ENCODE results near the gene NLRC3.
"Not testable (repeated sequence)": the region's sequence is repeated elsewhere in the genome, so short reads cannot be mapped to it uniquely, and the experiment has no call there.

The NLRC3 gene

GRCh38 chr16:3529175-3529574 is 48.0 kb downstream of the NLRC3 start:
- ATAC-seq: no peak
- TF ChIP-seq ARNTL (CRISPR knock-in tag; IDR thresholded peaks at IDR 0.05; ENCODE audit: borderline replicate concordance, low read depth) (no peak), TCF4 (CRISPR knock-in tag; IDR thresholded peaks at IDR 0.05; ENCODE audit: borderline replicate concordance) (no peak), PATZ1 (CRISPR knock-in tag; IDR thresholded peaks at IDR 0.05; ENCODE audit: borderline replicate concordance) (no peak), CSDC2 (CRISPR knock-in tag; IDR thresholded peaks at IDR 0.05) (no peak), SNAI2 (CRISPR knock-in tag; IDR thresholded peaks at IDR 0.05) (no peak), CREB5 (CRISPR knock-in tag; IDR thresholded peaks at IDR 0.05; ENCODE audit: low read depth) (no peak), ESRRG (CRISPR knock-in tag; IDR thresholded peaks at IDR 0.05) (no peak), RARB (CRISPR knock-in tag; IDR thresholded peaks at IDR 0.05) (no peak), ZC3H10 (CRISPR knock-in tag; IDR thresholded peaks at IDR 0.05) (no peak), ZNF8 (CRISPR knock-in tag; IDR thresholded peaks at IDR 0.05) (no peak), CSRNP3 (CRISPR knock-in tag; IDR thresholded peaks at IDR 0.05) (no peak), ISL1 (CRISPR knock-in tag; IDR thresholded peaks at IDR 0.05) (no peak), ZNF565 (CRISPR knock-in tag; conservative IDR thresholded peaks at IDR 0.05; ENCODE audit: low read depth) (no peak), TOX (CRISPR knock-in tag; IDR thresholded peaks at IDR 0.05; ENCODE audit: borderline replicate concordance) (no peak)

- TF ChIP-seq PATZ1 (CRISPR knock-in tag; IDR thresholded peaks at IDR 0.05; ENCODE audit: borderline replicate concordance) (no peak), ZFP30 (CRISPR knock-in tag; IDR thresholded peaks at IDR 0.05) (no peak), TSHZ2 (CRISPR knock-in tag; IDR thresholded peaks at IDR 0.05) (no peak), TCF4 (CRISPR knock-in tag; IDR thresholded peaks at IDR 0.05; ENCODE audit: borderline replicate concordance) (no peak)
- ATAC-seq: no peak
These were observed 48.8 kb downstream of the NLRC3 start for GRCh38 chr16:3528406-3528805.

GRCh38 chr16:3527216-3527829 is 49.9 kb downstream of the NLRC3 start:
- not testable (repeated sequence) for ATAC-seq

GRCh38 chr16:3525951-3526350 is 51.3 kb downstream of the NLRC3 start:
- no peak for ATAC-seq

More at GRCh38 chr16:3525951-3526350, 51.3 kb downstream of the NLRC3 start:
- TF ChIP-seq BACH2 (CRISPR knock-in tag; IDR thresholded peaks at IDR 0.05; ENCODE audit: borderline replicate concordance): no peak
- TF ChIP-seq TOX (CRISPR knock-in tag; IDR thresholded peaks at IDR 0.05; ENCODE audit: borderline replicate concordance): no peak
- TF ChIP-seq TCF4 (CRISPR knock-in tag; IDR thresholded peaks at IDR 0.05; ENCODE audit: borderline replicate concordance): no peak
- TF ChIP-seq SNAI2 (CRISPR knock-in tag; IDR thresholded peaks at IDR 0.05): no peak
- TF ChIP-seq OSR1 (CRISPR knock-in tag; IDR thresholded peaks at IDR 0.05): no peak
- TF ChIP-seq ESRRG (CRISPR knock-in tag; IDR thresholded peaks at IDR 0.05): no peak
- no peak for TF ChIP-seq POU6F1 (CRISPR knock-in tag; IDR thresholded peaks at IDR 0.05; ENCODE audit: borderline replicate concordance, low read depth)
- no peak for TF ChIP-seq CSRNP3 (CRISPR knock-in tag; IDR thresholded peaks at IDR 0.05)
- TF ChIP-seq CREB5 (CRISPR knock-in tag; IDR thresholded peaks at IDR 0.05; ENCODE audit: low read depth): no peak
- TF ChIP-seq ZC3H10 (CRISPR knock-in tag; IDR thresholded peaks at IDR 0.05): no peak
- TF ChIP-seq ZNF565 (CRISPR knock-in tag; conservative IDR thresholded peaks at IDR 0.05; ENCODE audit: low read depth): no peak
- TF ChIP-seq ZFP3 (CRISPR knock-in tag; IDR thresholded peaks at IDR 0.05): no peak
- TF ChIP-seq ZFP30 (CRISPR knock-in tag; IDR thresholded peaks at IDR 0.05): no peak
- TF ChIP-seq CSDC2 (CRISPR knock-in tag; IDR thresholded peaks at IDR 0.05): no peak
- no peak for TF ChIP-seq RARB (CRISPR knock-in tag; IDR thresholded peaks at IDR 0.05)
- TF ChIP-seq ISL1 (CRISPR knock-in tag; IDR thresholded peaks at IDR 0.05): no peak
